HEK293 (cell line): ENCODE measurements around the gene GCSH.

Source experiments
- CTCF ChIP-seq: fragments of 450-650 bp; formaldehyde crosslinking; IDR thresholded peaks from 2 replicates; pipeline ENCODE4 v1.5.1; 2016; ENCODE audit warnings: missing biosample characterization, missing genetic modification characterization
- MZF1 ChIP-seq: fragments of 450-650 bp; formaldehyde crosslinking; IDR thresholded peaks from 2 replicates; pipeline ENCODE4 v1.5.1; 2017; ENCODE audit warnings: missing biosample characterization, missing genetic modification characterization, borderline replicate concordance
- PATZ1 ChIP-seq: fragments of 450-650 bp; formaldehyde crosslinking; IDR thresholded peaks from 2 replicates; pipeline ENCODE4 v1.5.1; 2016; ENCODE audit warnings: missing biosample characterization, missing genetic modification characterization

- TF ChIP-seq CTCF (tag by site-specific recombination): no peak
- no peak for TF ChIP-seq MZF1 (tag by site-specific recombination)
- TF ChIP-seq PATZ1 (tag by site-specific recombination): no peak
Observed at GRCh38 chr16:81112453-81112852, 16.3 kb upstream of the GCSH start.
